ENCODE results near the gene STRADB. TPM values are rescaled to one million over a fixed set of nuclear protein-coding genes. Genes with fewer than 3 reads are reported as not detected.

STRADB gene
- polyA plus RNA-seq, 3 donors: 6.9 to 25.6 (median 22.0) TPM

GRCh38 chr2:201496785-201497184 lies 45.2 kb downstream of the STRADB start:
- no peak overlapping the region for H3K27ac ChIP-seq (ENCODE audit: low read depth in 1 of 2, low read length in 2 of 2)
- no peaks in the 10 kb centered on the region for H3K36me3 Mint-ChIP-seq
- H3K9ac ChIP-seq (ENCODE audit: insufficient read depth, low read length, poor library complexity, severe bottlenecking): no peak overlapping the region
- no peak for TF ChIP-seq CTCF (IDR thresholded peaks at IDR 0.05)
- no peaks in the 10 kb centered on the region for H3K4me1 ChIP-seq (ENCODE audit: control insufficient read depth in 1 of 2, insufficient read depth in 2 of 2, low read length in 2 of 2)
- H3K27ac Mint-ChIP-seq: no peak overlapping the region
- H3K4me3 ChIP-seq (replicated peaks in 1 of 3; ENCODE audit: low read depth in 2 of 3, low read length in 3 of 3): no peak overlapping the region
- H3K27me3 ChIP-seq (ENCODE audit: control insufficient read depth in 2 of 2, insufficient read depth in 2 of 2, low read length in 2 of 2): no peaks in the 10 kb centered on the region
- no peaks in the 10 kb centered on the region for H3K9me3 ChIP-seq (replicated peaks in 1 of 2; ENCODE audit: control insufficient read depth in 1 of 2, insufficient read depth in 1 of 2, low read length in 2 of 2)
- no peak overlapping the region for H2AFZ ChIP-seq (ENCODE audit: insufficient read depth, low read depth, low read length, poor library complexity, severe bottlenecking)
- intact Hi-C loops (cut with micrococcal nuclease): no loop called here
- peaks cover 0 to 1% (median 1%) of the 10 kb centered on the region in 3 donors for H3K27me3 Mint-ChIP-seq (ENCODE audit: low read depth in 3 of 3)
- H3K4me3 Mint-ChIP-seq: no peak overlapping the region
- H3K4me2 ChIP-seq (replicated peaks; ENCODE audit: extremely low read depth, low read length, poor library complexity, severe bottlenecking): no peak overlapping the region
- peaks cover 0 to 9% (median 2%) of the 10 kb centered on the region in 7 donors for H3K9me3 Mint-ChIP-seq
- no peaks in the 10 kb centered on the region for H3K79me2 ChIP-seq (ENCODE audit: insufficient read depth, low read length)
- no CpG with 5 or more reads among the region's 1 CpG for WGBS (ENCODE audit: insufficient coverage)
- no peak for DNase-seq
- no peaks in the 10 kb centered on the region for H4K20me1 ChIP-seq (ENCODE audit: insufficient read depth, low read length)
- no peaks in the 10 kb centered on the region for H3K36me3 ChIP-seq (replicated peaks in 1 of 2; ENCODE audit: control insufficient read depth in 1 of 2, insufficient read depth in 2 of 2, low read length in 2 of 2)
- no peaks in the 10 kb centered on the region for H3K4me1 Mint-ChIP-seq

- peaks cover 0 to 3% (median 1%) of the 10 kb centered on the region in 3 donors for H3K27me3 Mint-ChIP-seq (ENCODE audit: low read depth in 3 of 3)
- TF ChIP-seq CTCF (IDR thresholded peaks at IDR 0.05): no peak
- H3K4me3 Mint-ChIP-seq: no peak overlapping the region
- DNase-seq: no peak
- no peaks in the 10 kb centered on the region for H4K20me1 ChIP-seq (ENCODE audit: insufficient read depth, low read length)
- H2AFZ ChIP-seq (ENCODE audit: insufficient read depth, low read depth, low read length, poor library complexity, severe bottlenecking): no peak overlapping the region
- H3K36me3 Mint-ChIP-seq: no peaks in the 10 kb centered on the region
- H3K27ac ChIP-seq (ENCODE audit: low read depth in 1 of 2, low read length in 2 of 2): no peak overlapping the region
- peaks cover 4 to 14% of the 10 kb centered on the region in 2 donors for H3K9me3 ChIP-seq (replicated peaks in 1 of 2; ENCODE audit: control insufficient read depth in 1 of 2, insufficient read depth in 1 of 2, low read length in 2 of 2)
- no peaks in the 10 kb centered on the region for H3K4me1 Mint-ChIP-seq
- H3K9ac ChIP-seq (ENCODE audit: insufficient read depth, low read length, poor library complexity, severe bottlenecking): no peak overlapping the region
- intact Hi-C loops (cut with micrococcal nuclease): no loop called here
- H3K27ac Mint-ChIP-seq: no peak overlapping the region
- no peaks in the 10 kb centered on the region for H3K79me2 ChIP-seq (ENCODE audit: insufficient read depth, low read length)
- no peak overlapping the region for H3K4me2 ChIP-seq (replicated peaks; ENCODE audit: extremely low read depth, low read length, poor library complexity, severe bottlenecking)
- H3K9me3 Mint-ChIP-seq: peaks cover 8 to 30% (median 21%) of the 10 kb centered on the region in 7 donors
- WGBS (ENCODE audit: insufficient coverage): no CpG with 5 or more reads among the region's 3 CpGs
- H3K4me1 ChIP-seq (ENCODE audit: control insufficient read depth in 1 of 2, insufficient read depth in 2 of 2, low read length in 2 of 2): no peaks in the 10 kb centered on the region
- no peak overlapping the region for H3K4me3 ChIP-seq (replicated peaks in 1 of 3; ENCODE audit: low read depth in 2 of 3, low read length in 3 of 3)
- no peaks in the 10 kb centered on the region for H3K27me3 ChIP-seq (ENCODE audit: control insufficient read depth in 2 of 2, insufficient read depth in 2 of 2, low read length in 2 of 2)
- no peaks in the 10 kb centered on the region for H3K36me3 ChIP-seq (replicated peaks in 1 of 2; ENCODE audit: control insufficient read depth in 1 of 2, insufficient read depth in 2 of 2, low read length in 2 of 2)
Observed at GRCh38 chr2:201500534-201500933, 49.0 kb downstream of the STRADB start.

All from CD14-positive monocyte (primary cell).